Natural killer cell (primary cell): ENCODE data around the gene HAUS7. TPM values are rescaled to one million over a fixed set of nuclear protein-coding genes. Genes with fewer than 3 reads are reported as not detected.

Experiments
- ATAC-seq, 3 donors: fragments of 150-1000 bp in 2 of 3; fragments of 200-7000 bp in 1 of 3; cut with Tn5 transposase; 1 replicate in 1 of 3; 2 replicates in 2 of 3; pipeline ENCODE4 v1.10.0; 2021; ENCODE audit warnings: mild to moderate bottlenecking in 2 of 3, moderate library complexity in 2 of 3
- DNase-seq, 2 donors: peaks; one replicate each; pipeline versions ENCODE4 v3.0.0 to v3.0.0-alpha.2; 2013 to 2021; ENCODE audit warnings: mixed read lengths in 1 of 2
- H3K27ac ChIP-seq: one replicate; pipeline ENCODE4 v1.5.1; 2013; ENCODE audit warnings: mild to moderate bottlenecking, low read length
- H3K27me3 ChIP-seq: one replicate; pipeline ENCODE4 v1.6.1; 2013; ENCODE audit warnings: low read length; ENCODE audit not compliant: control insufficient read depth, insufficient read depth
- H3K36me3 ChIP-seq: one replicate; pipeline ENCODE4 v1.6.1; 2013; ENCODE audit warnings: low read length; ENCODE audit not compliant: control insufficient read depth, insufficient read depth
- H3K4me1 ChIP-seq: one replicate; pipeline ENCODE4 v1.6.1; 2013; ENCODE audit warnings: low read length; ENCODE audit not compliant: control insufficient read depth, insufficient read depth
- H3K4me3 ChIP-seq: one replicate; pipeline ENCODE4 v1.5.1; 2013; ENCODE audit warnings: low read length
- H3K9me3 ChIP-seq: one replicate; pipeline ENCODE4 v1.6.1; 2013; ENCODE audit warnings: low read length; ENCODE audit not compliant: control insufficient read depth, insufficient read depth
- H3K27ac Mint-ChIP-seq, 2 donors: one replicate each; pipeline ENCODE4 v1.8.0; 2022; ENCODE audit warnings: mild to moderate bottlenecking in 2 of 2, mixed read lengths in 2 of 2, moderate library complexity in 1 of 2
- H3K27me3 Mint-ChIP-seq, 2 donors: one replicate each; pipeline ENCODE4 v1.8.0; 2022; ENCODE audit warnings: low read depth in 2 of 2, mixed read lengths in 2 of 2
- H3K36me3 Mint-ChIP-seq: one replicate; pipeline ENCODE4 v1.8.0; 2022; ENCODE audit warnings: mixed read lengths
- H3K4me1 Mint-ChIP-seq, 2 donors: one replicate each; pipeline ENCODE4 v1.8.0; 2022; ENCODE audit warnings: mixed read lengths in 2 of 2
- H3K4me3 Mint-ChIP-seq: one replicate; pipeline ENCODE4 v1.8.0; 2022; ENCODE audit warnings: mild to moderate bottlenecking, moderate library complexity, mixed read lengths
- H3K9me3 Mint-ChIP-seq, 2 donors: one replicate each; pipeline ENCODE4 v1.8.0; 2022; ENCODE audit warnings: mixed read lengths in 2 of 2
- CTCF ChIP-seq: fragments of 200-600 bp; IDR thresholded peaks from one replicate; pipeline ENCODE4 v1.8.0; 2022; ENCODE audit warnings: antibody characterized with exemption
- WGBS: methylation state at CpG from one replicate; pipeline ENCODE4 v1.1.7; 2013; ENCODE audit warnings: missing lambda C conversion rate; ENCODE audit not compliant: insufficient coverage; 5-methylcytosine and 5-hydroxymethylcytosine counted together
- intact Hi-C: fragments of 100-400 bp; cut with micrococcal nuclease; formaldehyde crosslinking; loops from one replicate; pipeline ENCODE4 v1.14.2; 2022
- total RNA-seq, 4 donors: library from RNA; stranded (reverse); fragments of 120-200 nt in 1 of 4; gene quantifications; one replicate each; pipeline versions ENCODE4 v1.2.3 to v1.2.4, GENCODE V29; 2013 to 2022

The HAUS7 gene
- total RNA-seq, 3 donors from 2014 or later (not counting 1 experiment from before 2014, with no cell fraction given) = 27.4 to 33.1 (median 31.9) TPM

- no peak overlapping the region for H3K4me3 Mint-ChIP-seq
- H3K27ac Mint-ChIP-seq = no peak overlapping the region
- no peak for TF ChIP-seq CTCF
- no peaks in the 10 kb centered on the region for H3K9me3 Mint-ChIP-seq
- ATAC-seq (peak in 1 of 3 donors; percentile 8), DNase-seq (no peak)
- H3K27me3 Mint-ChIP-seq = peaks cover 0 to 2% of the 10 kb centered on the region in 2 donors
- Histone ChIP-seq H3K4me3 (no peak overlapping the region), H3K36me3 (no peaks in the 10 kb centered on the region), H3K9me3 (no peaks in the 10 kb centered on the region), H3K27me3 (no peaks in the 10 kb centered on the region), H3K27ac (no peak overlapping the region), H3K4me1 (no peaks in the 10 kb centered on the region)
- intact Hi-C loops = no loop called here
- H3K36me3 Mint-ChIP-seq = no peaks in the 10 kb centered on the region
- 51% methylated on average over 17 of the region's 17 CpGs for WGBS
- peaks cover 0 to 3% of the 10 kb centered on the region in 2 donors for H3K4me1 Mint-ChIP-seq
These were observed 25.0 kb upstream of the HAUS7 start for GRCh38 chrX:153495362-153495751.

GRCh38 chrX:153494541-153495361 is 24.4 kb upstream of the HAUS7 start, which contains the start of gene BGN:
TSS of gene BGN (plus strand) at chrX:153494980. CDS start at chrX:153504632, 9,652 bp downstream.
- no peak within 1 kb of the TSS for H3K4me3 Mint-ChIP-seq
- Histone ChIP-seq H3K9me3 (no peaks in the 10 kb centered on the region), H3K4me1 (no peaks in the 10 kb centered on the region), H3K4me3 (no peak within 1 kb of the TSS), H3K36me3 (no peaks in the 10 kb centered on the region), H3K27ac (no peak within 1 kb of the TSS), H3K27me3 (no peaks in the 10 kb centered on the region)
- H3K27me3 Mint-ChIP-seq = peaks cover 0 to 2% of the 10 kb centered on the region in 2 donors
- H3K27ac Mint-ChIP-seq = no peak within 1 kb of the TSS
- ATAC-seq (peak in 2 of 3 donors; percentile 47), DNase-seq (peak in 1 of 2 donors; percentile 34)
- H3K36me3 Mint-ChIP-seq = no peaks in the 10 kb centered on the region
- peaks cover 0 to 3% of the 10 kb centered on the region in 2 donors for H3K4me1 Mint-ChIP-seq
- no peak for TF ChIP-seq CTCF
- no peaks in the 10 kb centered on the region for H3K9me3 Mint-ChIP-seq
- intact Hi-C loops = no loop called here
- WGBS = 22% methylated on average over 32 of the region's 41 CpGs

DNA sequence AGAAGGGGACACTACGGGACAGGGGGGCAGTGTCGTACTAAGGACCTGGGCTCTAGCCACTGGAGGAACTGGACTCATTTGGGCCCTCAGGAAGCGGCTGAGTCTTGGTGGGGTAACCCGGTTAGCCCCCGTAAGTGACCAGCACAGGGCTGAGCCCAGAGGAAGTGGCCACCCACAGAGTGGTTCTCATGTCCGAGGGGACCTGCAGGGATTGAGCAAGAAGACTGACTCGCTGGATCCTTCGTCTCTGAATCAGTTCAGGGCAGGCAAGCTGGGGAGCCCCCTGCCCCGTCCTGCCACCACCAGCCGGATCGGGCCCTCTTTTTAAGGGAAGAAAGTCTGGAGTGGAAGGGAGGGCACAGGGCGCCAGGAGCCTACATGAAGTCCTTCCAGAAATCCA is 23.7 kb upstream of the HAUS7 start:
- intact Hi-C loops = no loop called here
- no peak overlapping the region for H3K27ac ChIP-seq
- ATAC-seq = no peak

More for the DNA sequence above, 23.7 kb upstream of the HAUS7 start:
- DNase-seq = no peak
- Histone ChIP-seq H3K4me3 (no peak overlapping the region), H3K36me3 (no peaks in the 10 kb centered on the region), H3K27me3 (no peaks in the 10 kb centered on the region), H3K4me1 (no peaks in the 10 kb centered on the region), H3K9me3 (no peaks in the 10 kb centered on the region)
- H3K9me3 Mint-ChIP-seq = no peaks in the 10 kb centered on the region
- no peak overlapping the region for H3K4me3 Mint-ChIP-seq
- no peak overlapping the region for H3K27ac Mint-ChIP-seq
- 75% methylated on average over 8 of the region's 12 CpGs for WGBS
- peaks cover 0 to 3% of the 10 kb centered on the region in 2 donors for H3K4me1 Mint-ChIP-seq
- no peaks in the 10 kb centered on the region for H3K36me3 Mint-ChIP-seq
- peaks cover 0 to 2% of the 10 kb centered on the region in 2 donors for H3K27me3 Mint-ChIP-seq
- no peak for TF ChIP-seq CTCF
